GM12801 (cell line): ENCODE results near the gene GAK.

Experiments
- CTCF ChIP-seq: IDR thresholded peaks from one replicate; pipeline ENCODE4 v1.5.1; 2011; ENCODE audit warnings: control low read depth; ENCODE audit not compliant: insufficient read length; ENCODE audit errors: extremely low read depth

GAK gene

GRCh38 chr4:868421-868820 is 63.7 kb downstream of the GAK start:
- no peak for TF ChIP-seq CTCF

DNA sequence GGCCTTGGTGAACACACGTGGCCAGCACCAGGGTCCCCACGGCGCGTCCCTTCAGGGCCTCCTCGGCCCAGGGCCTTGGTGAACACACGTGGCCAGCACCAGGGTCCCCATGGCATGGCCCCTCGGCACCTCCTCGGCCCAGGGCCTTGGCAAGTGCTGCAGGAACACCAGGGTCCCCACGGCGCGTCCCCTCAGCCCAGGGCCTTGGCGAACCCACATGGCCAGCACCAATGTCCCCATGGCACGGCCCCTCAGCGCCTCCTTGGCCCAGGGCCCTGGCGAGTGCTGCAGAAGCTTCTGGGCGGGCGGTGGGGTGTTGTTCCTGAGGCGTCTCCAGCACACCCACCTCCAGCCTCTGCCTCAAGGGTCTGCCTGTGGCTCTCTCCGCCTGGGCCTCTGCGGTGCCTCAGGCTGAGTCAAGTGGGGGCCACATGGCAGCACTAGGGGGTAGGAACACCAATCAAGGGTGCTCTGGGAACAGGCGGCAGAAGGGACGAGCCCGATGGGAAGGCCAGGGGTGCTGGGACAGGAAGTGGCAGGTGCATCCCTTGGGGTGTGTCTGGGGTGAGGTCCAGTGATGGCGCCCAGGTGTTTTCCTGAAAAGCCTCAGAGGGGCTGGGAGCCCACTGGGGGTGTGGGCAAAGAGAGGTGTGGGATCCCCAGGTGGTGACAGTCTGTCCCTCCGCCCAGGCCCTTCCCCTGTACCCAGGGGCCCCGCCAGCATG is 64.4 kb downstream of the GAK start:
- no peak for TF ChIP-seq CTCF

DNA sequence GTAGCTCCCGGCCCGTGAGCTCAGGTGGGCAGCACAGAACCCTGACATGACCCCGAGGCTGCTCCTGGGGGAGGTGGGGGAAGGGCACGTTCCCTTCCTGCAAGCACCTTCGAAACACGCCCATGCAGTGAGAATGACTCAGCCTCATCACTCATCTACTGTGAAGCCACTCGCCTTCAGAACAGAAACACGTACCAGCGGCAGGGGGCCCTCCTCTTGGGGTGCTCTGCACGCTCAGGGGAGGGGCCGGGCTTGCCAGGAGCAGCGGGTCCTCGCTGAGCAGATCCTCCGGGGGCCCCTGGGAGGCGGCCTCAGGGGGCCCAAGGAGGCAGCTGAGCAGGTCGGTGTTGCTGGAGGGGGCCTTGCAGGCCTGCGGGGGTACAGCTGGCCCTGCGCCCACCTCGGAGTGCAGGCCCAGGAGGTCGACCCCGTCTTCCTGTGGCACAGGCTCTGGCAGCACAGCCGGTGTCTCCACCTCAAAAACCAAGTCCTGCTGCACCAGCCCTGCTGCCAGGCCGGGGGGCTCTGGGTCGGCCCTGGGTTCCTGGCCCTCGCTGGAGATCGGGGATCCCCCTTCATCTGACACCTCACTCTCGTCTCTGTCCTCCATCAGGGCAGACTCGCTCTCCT is 65.2 kb downstream of the GAK start:
- TF ChIP-seq CTCF = no peak

GRCh38 chr4:866068-866760 is 65.9 kb downstream of the GAK start:
- TF ChIP-seq CTCF = no peak

GRCh38 chr4:865572-865971 is 66.5 kb downstream of the GAK start:
- TF ChIP-seq CTCF = no peak

GRCh38 chr4:865121-865465 is 67.0 kb downstream of the GAK start:
- TF ChIP-seq CTCF = no peak

DNA sequence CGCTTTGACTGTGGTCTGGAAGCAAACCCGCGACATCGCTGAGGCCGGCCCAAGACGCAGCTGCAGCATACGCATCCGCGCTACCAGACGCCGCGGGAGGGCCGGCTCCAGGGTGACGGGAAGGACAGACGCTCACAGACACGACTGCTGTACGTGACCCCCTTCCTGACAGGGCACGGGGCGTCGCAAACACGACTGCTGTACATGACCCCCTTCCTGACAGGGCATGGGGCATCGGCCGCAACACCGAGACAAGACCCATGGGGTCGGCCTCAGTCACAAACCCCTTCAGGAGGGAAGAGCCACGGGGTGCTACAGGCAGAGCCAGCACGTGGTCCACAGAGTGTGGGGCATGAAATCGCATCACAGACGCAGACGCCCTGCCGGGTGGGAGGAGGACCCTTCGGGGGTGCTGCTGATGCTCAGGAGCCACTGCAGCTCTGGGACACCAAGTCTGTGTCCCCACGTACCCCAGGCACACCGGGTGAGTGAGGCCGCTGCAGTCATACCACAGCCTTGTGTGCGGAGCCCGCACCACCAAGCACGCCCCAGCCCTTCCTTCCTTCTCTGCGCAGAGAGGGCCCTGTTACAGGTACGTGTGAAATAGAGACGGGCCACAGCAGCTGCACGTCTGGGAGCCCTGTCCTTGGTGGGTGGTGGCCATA is 67.5 kb downstream of the GAK start:
- TF ChIP-seq CTCF = no peak
